Neuronal stem cell (in vitro differentiated cells): ENCODE results near the gene LECT2.

ENCODE experiments used
- DNase-seq: peaks from one replicate; pipeline ENCODE4 v3.0.0-alpha.2; 2013; ENCODE audit warnings: low spot score
- H2AFZ ChIP-seq: one replicate; pipeline ENCODE4 v1.6.1; 2013; ENCODE audit warnings: mild to moderate bottlenecking, low read length, inconsistent platforms
- H2AK5ac ChIP-seq: 2 replicates; pipeline ENCODE4 v1.6.1; 2013; ENCODE audit warnings: low read depth, mild to moderate bottlenecking, inconsistent platforms, low read length, moderate library complexity, mixed read lengths
- H2BK120ac ChIP-seq: 2 replicates; pipeline ENCODE4 v1.6.1; 2013; ENCODE audit warnings: low read depth, mild to moderate bottlenecking, inconsistent platforms, low read length, moderate library complexity, mixed read lengths
- H2BK12ac ChIP-seq: one replicate; pipeline ENCODE4 v1.6.1; 2013; ENCODE audit warnings: low read length, inconsistent platforms
- H2BK15ac ChIP-seq: 2 replicates; pipeline ENCODE4 v1.6.1; 2013; ENCODE audit warnings: mild to moderate bottlenecking, low read length, inconsistent platforms, mixed read lengths
- H2BK5ac ChIP-seq: one replicate; pipeline ENCODE4 v1.6.1; 2013; ENCODE audit warnings: inconsistent platforms, mild to moderate bottlenecking, low read length, moderate library complexity
- H3K14ac ChIP-seq: one replicate; pipeline ENCODE4 v1.6.1; 2013; ENCODE audit warnings: low read length, inconsistent platforms
- H3K18ac ChIP-seq: 2 replicates; pipeline ENCODE4 v1.6.1; 2013; ENCODE audit warnings: low read length, inconsistent platforms
- H3K23ac ChIP-seq: 2 replicates; pipeline ENCODE4 v1.6.1; 2013; ENCODE audit warnings: low read depth, mild to moderate bottlenecking, mixed read lengths, low read length, inconsistent platforms; ENCODE audit not compliant: poor library complexity
- H3K27ac ChIP-seq: replicated peaks from 3 replicates; pipeline ENCODE4 v1.5.1; 2013; ENCODE audit warnings: low read length, inconsistent platforms
- H3K27me3 ChIP-seq, 3 experiments: 2 replicates each; pipeline ENCODE4 v1.6.1; 2013; ENCODE audit warnings: low read length in 3 of 3, mild to moderate bottlenecking in 2 of 3, inconsistent platforms in 1 of 3, low read depth in 1 of 3, mixed read lengths in 1 of 3, moderate library complexity in 1 of 3; ENCODE audit not compliant: control insufficient read depth in 3 of 3, insufficient read depth in 3 of 3
- H3K36me3 ChIP-seq, 2 donors: replicated peaks in 1 of 2; 2 replicates each; pipeline ENCODE4 v1.6.1; 2013; ENCODE audit warnings: low read length in 2 of 2; ENCODE audit not compliant: control insufficient read depth in 2 of 2, insufficient read depth in 2 of 2
- H3K4ac ChIP-seq: 2 replicates; pipeline ENCODE4 v1.6.1; 2013; ENCODE audit warnings: inconsistent platforms, mild to moderate bottlenecking, low read length, moderate library complexity
- H3K4me1 ChIP-seq, 2 donors: 1 replicate in 1 of 2; 2 replicates in 1 of 2; pipeline ENCODE4 v1.6.1; 2013; ENCODE audit warnings: low read length in 2 of 2, low read depth in 1 of 2; ENCODE audit not compliant: control insufficient read depth in 2 of 2, insufficient read depth in 1 of 2
- H3K4me2 ChIP-seq: one replicate; pipeline ENCODE4 v1.6.1; 2013; ENCODE audit warnings: mild to moderate bottlenecking, low read length, inconsistent platforms; ENCODE audit not compliant: insufficient read depth, poor library complexity, severe bottlenecking
- H3K4me3 ChIP-seq, 2 donors: 2 replicates each; pipeline ENCODE4 v1.5.1; 2013; ENCODE audit warnings: low read length in 2 of 2, mild to moderate bottlenecking in 2 of 2, inconsistent platforms in 1 of 2, moderate library complexity in 1 of 2
- H3K79me1 ChIP-seq: one replicate; pipeline ENCODE4 v1.6.1; 2013; ENCODE audit warnings: low read depth, mild to moderate bottlenecking, inconsistent platforms, low read length, moderate library complexity
- H3K9ac ChIP-seq: one replicate; pipeline ENCODE4 v1.6.1; 2013; ENCODE audit warnings: mild to moderate bottlenecking, low read depth, low read length, inconsistent platforms; ENCODE audit not compliant: poor library complexity
- H3K9me3 ChIP-seq, 2 donors: replicated peaks in 1 of 2; 2 replicates each; pipeline versions ENCODE3 to v1.6.1; 2013; ENCODE audit warnings: low read length in 2 of 2, mild to moderate bottlenecking in 2 of 2, inconsistent platforms in 1 of 2, low read depth in 1 of 2, mixed read lengths in 1 of 2, moderate library complexity in 1 of 2; ENCODE audit not compliant: control insufficient read depth in 2 of 2, insufficient read depth in 1 of 2
- H4K8ac ChIP-seq: one replicate; pipeline ENCODE4 v1.6.1; 2013; ENCODE audit warnings: low read depth, mild to moderate bottlenecking, inconsistent platforms, low read length, moderate library complexity
- H4K91ac ChIP-seq: one replicate; pipeline ENCODE4 v1.6.1; 2013; ENCODE audit warnings: low read length, low read depth, mild to moderate bottlenecking, inconsistent platforms; ENCODE audit not compliant: poor library complexity
- WGBS, 2 donors: extraction: QIAGEN DNeasy Blood & Tissue Kit; methylation state at CpG; one replicate each; pipeline ENCODE4 v1.1.7; 2013; ENCODE audit warnings: missing lambda C conversion rate in 2 of 2, mixed read lengths in 1 of 2; ENCODE audit not compliant: insufficient read length in 2 of 2, insufficient replicate concordance in 1 of 2; ENCODE audit errors: extremely low coverage in 2 of 2; 5-methylcytosine and 5-hydroxymethylcytosine counted together

LECT2 gene

GRCh38 chr5:135971701-135972100 lies 16.9 kb upstream of the LECT2 start:
- Histone ChIP-seq H3K4me3 (no peak overlapping the region), H3K14ac (no peak overlapping the region), H3K79me1 (no peaks in the 10 kb centered on the region), H3K27ac (no peak overlapping the region), H4K91ac (no peak overlapping the region), H4K8ac (no peak overlapping the region), H3K27me3 (peaks cover 0 to 3% (median 0%) of the 10 kb centered on the region in 3 experiments), H2BK12ac (no peak overlapping the region), H2BK5ac (no peak overlapping the region), H3K4me1 (peaks cover 0 to 4% of the 10 kb centered on the region in 2 donors), H3K23ac (no peak overlapping the region), H2BK15ac (no peak overlapping the region), H3K4ac (no peak overlapping the region), H3K9ac (no peak overlapping the region), H3K9me3 (no peaks in the 10 kb centered on the region), H2AK5ac (no peak overlapping the region), H3K18ac (no peak overlapping the region), H3K4me2 (no peak overlapping the region), H2AFZ (no peak overlapping the region), H3K36me3 (no peaks in the 10 kb centered on the region), H2BK120ac (no peak overlapping the region)
- no peak for DNase-seq
- no CpG with 5 or more reads among the region's 1 CpG for WGBS, 2 donors

GRCh38 chr5:135966790-135967189 lies 12.0 kb upstream of the LECT2 start:
- Histone ChIP-seq H3K27ac (no peak overlapping the region), H3K4me2 (no peak overlapping the region), H3K4me1 (no peaks in the 10 kb centered on the region), H3K18ac (no peak overlapping the region), H3K9me3 (no peaks in the 10 kb centered on the region), H2AK5ac (no peak overlapping the region), H3K79me1 (no peaks in the 10 kb centered on the region), H2BK15ac (no peak overlapping the region), H4K91ac (no peak overlapping the region), H2BK5ac (no peak overlapping the region), H2BK120ac (no peak overlapping the region), H3K4me3 (no peak overlapping the region), H3K4ac (no peak overlapping the region), H3K36me3 (no peaks in the 10 kb centered on the region), H2AFZ (no peak overlapping the region), H3K23ac (no peak overlapping the region), H4K8ac (no peak overlapping the region), H3K9ac (no peak overlapping the region), H2BK12ac (no peak overlapping the region), H3K27me3 (peaks cover 0 to 3% (median 0%) of the 10 kb centered on the region in 3 experiments), H3K14ac (no peak overlapping the region)
- no CpG with 5 or more reads among the region's 3 CpGs for WGBS, 2 donors
- DNase-seq, result no peak

- no peaks in the 10 kb centered on the region for H3K36me3 ChIP-seq
- H2BK15ac ChIP-seq, result no peak overlapping the region
- no peak overlapping the region for H3K14ac ChIP-seq
- no peak overlapping the region for H3K9ac ChIP-seq
- no peak overlapping the region for H3K4me2 ChIP-seq
- no peak overlapping the region for H4K91ac ChIP-seq
- H3K27ac ChIP-seq, result no peak overlapping the region
- peaks cover 0 to 3% (median 0%) of the 10 kb centered on the region in 3 experiments for H3K27me3 ChIP-seq
- no peaks in the 10 kb centered on the region for H3K4me1 ChIP-seq
- no peak overlapping the region for H2BK12ac ChIP-seq
- no peak overlapping the region for H2BK5ac ChIP-seq
- no peak overlapping the region for H2AK5ac ChIP-seq
- no CpG with 5 or more reads among the region's 4 CpGs for WGBS, 2 donors
- no peaks in the 10 kb centered on the region for H3K9me3 ChIP-seq
- no peak overlapping the region for H4K8ac ChIP-seq
- no peak overlapping the region for H3K23ac ChIP-seq
- no peak overlapping the region for H2AFZ ChIP-seq
- no peaks in the 10 kb centered on the region for H3K79me1 ChIP-seq
- no peak overlapping the region for H2BK120ac ChIP-seq
- DNase-seq, result no peak
- no peak overlapping the region for H3K4me3 ChIP-seq
- H3K18ac ChIP-seq, result no peak overlapping the region
- H3K4ac ChIP-seq, result no peak overlapping the region
Observed at GRCh38 chr5:135966165-135966564, 11.4 kb upstream of the LECT2 start.

- H3K4me1 ChIP-seq, result no peaks in the 10 kb centered on the region
- no peak overlapping the region for H3K27ac ChIP-seq
- no peak overlapping the region for H3K4me2 ChIP-seq
- DNase-seq, result no peak
- H3K36me3 ChIP-seq, result no peaks in the 10 kb centered on the region
- peaks cover 0 to 3% (median 0%) of the 10 kb centered on the region in 3 experiments for H3K27me3 ChIP-seq
- no peak overlapping the region for H2BK5ac ChIP-seq
- H2BK12ac ChIP-seq, result no peak overlapping the region
- H3K9me3 ChIP-seq, result no peaks in the 10 kb centered on the region
- H3K4me3 ChIP-seq, result no peak overlapping the region
- H4K91ac ChIP-seq, result no peak overlapping the region
- no peak overlapping the region for H3K23ac ChIP-seq
- WGBS, 2 donors, result no CpG with 5 or more reads among the region's 3 CpGs
- H2BK120ac ChIP-seq, result no peak overlapping the region
- no peak overlapping the region for H3K18ac ChIP-seq
- H3K4ac ChIP-seq, result no peak overlapping the region
- H3K9ac ChIP-seq, result no peak overlapping the region
- H4K8ac ChIP-seq, result no peak overlapping the region
- H2AFZ ChIP-seq, result no peak overlapping the region
- no peaks in the 10 kb centered on the region for H3K79me1 ChIP-seq
- no peak overlapping the region for H3K14ac ChIP-seq
- no peak overlapping the region for H2AK5ac ChIP-seq
- H2BK15ac ChIP-seq, result no peak overlapping the region
Observed at GRCh38 chr5:135965504-135965903, 10.7 kb upstream of the LECT2 start.
